HL-60 (cell line): ENCODE measurements around the gene TBC1D9.

ENCODE experiments used
- GABPA ChIP-seq: IDR thresholded peaks from 2 replicates; pipeline ENCODE4 v1.6.1; 2012; ENCODE audit warnings: low read depth
- POLR2AphosphoS5 ChIP-seq: IDR thresholded peaks from 2 replicates; pipeline ENCODE4 v1.6.1; 2012; ENCODE audit warnings: low read depth
- SPI1 ChIP-seq: IDR thresholded peaks from 2 replicates; pipeline ENCODE4 v1.6.1; 2012; ENCODE audit warnings: low read depth, mild to moderate bottlenecking, borderline replicate concordance
- TF ChIP-seq, protein P1 (sequence below): IDR thresholded peaks from one replicate; pipeline ENCODE4 v1.5.1; 2011; ENCODE audit warnings: low read length, control low read depth, inconsistent platforms; ENCODE audit not compliant: insufficient read depth
- TF ChIP-seq, protein P2 (sequence below): IDR thresholded peaks from 2 replicates; pipeline ENCODE4 v1.6.1; 2012; ENCODE audit warnings: low read depth; ENCODE audit not compliant: insufficient replicate concordance

DNA sequence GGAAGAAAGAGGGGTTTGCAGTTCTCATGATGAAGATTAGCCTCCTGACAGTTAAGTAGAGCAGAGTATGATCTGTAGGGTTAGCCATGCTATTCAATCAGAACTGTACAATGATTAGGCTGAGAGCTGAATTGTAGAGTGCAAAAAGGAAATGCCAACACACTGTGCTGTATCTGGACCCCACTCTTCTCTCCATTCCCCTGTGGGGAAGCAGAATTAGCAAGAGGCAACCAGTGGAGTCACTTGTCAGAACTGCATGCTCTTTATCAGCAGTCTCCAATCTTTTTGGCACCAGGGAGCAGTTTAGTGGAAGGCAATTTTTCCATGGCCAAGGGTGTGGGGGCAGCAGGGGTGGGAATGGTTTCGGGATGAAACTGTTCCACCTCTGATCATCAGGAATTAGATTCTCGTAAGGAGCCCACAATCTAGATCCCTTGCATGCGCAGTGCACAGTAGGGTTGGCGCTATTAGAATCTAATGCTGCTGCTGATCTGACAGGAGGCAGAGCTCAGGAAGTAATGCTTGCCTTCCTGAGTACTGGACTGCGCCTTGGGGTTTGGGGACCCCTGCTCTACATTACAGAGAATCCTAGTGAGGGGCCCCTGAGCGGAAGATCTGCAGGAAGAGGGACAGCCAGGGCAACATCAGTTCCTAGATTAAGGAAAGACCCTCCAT lies 19.4 kb downstream of the TBC1D9 start:
- TF ChIP-seq, protein P1, sequence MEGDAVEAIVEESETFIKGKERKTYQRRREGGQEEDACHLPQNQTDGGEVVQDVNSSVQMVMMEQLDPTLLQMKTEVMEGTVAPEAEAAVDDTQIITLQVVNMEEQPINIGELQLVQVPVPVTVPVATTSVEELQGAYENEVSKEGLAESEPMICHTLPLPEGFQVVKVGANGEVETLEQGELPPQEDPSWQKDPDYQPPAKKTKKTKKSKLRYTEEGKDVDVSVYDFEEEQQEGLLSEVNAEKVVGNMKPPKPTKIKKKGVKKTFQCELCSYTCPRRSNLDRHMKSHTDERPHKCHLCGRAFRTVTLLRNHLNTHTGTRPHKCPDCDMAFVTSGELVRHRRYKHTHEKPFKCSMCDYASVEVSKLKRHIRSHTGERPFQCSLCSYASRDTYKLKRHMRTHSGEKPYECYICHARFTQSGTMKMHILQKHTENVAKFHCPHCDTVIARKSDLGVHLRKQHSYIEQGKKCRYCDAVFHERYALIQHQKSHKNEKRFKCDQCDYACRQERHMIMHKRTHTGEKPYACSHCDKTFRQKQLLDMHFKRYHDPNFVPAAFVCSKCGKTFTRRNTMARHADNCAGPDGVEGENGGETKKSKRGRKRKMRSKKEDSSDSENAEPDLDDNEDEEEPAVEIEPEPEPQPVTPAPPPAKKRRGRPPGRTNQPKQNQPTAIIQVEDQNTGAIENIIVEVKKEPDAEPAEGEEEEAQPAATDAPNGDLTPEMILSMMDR = no peak
- TF ChIP-seq GABPA (no peak), POLR2AphosphoS5 (no peak), SPI1 (no peak)
- TF ChIP-seq, protein P2, sequence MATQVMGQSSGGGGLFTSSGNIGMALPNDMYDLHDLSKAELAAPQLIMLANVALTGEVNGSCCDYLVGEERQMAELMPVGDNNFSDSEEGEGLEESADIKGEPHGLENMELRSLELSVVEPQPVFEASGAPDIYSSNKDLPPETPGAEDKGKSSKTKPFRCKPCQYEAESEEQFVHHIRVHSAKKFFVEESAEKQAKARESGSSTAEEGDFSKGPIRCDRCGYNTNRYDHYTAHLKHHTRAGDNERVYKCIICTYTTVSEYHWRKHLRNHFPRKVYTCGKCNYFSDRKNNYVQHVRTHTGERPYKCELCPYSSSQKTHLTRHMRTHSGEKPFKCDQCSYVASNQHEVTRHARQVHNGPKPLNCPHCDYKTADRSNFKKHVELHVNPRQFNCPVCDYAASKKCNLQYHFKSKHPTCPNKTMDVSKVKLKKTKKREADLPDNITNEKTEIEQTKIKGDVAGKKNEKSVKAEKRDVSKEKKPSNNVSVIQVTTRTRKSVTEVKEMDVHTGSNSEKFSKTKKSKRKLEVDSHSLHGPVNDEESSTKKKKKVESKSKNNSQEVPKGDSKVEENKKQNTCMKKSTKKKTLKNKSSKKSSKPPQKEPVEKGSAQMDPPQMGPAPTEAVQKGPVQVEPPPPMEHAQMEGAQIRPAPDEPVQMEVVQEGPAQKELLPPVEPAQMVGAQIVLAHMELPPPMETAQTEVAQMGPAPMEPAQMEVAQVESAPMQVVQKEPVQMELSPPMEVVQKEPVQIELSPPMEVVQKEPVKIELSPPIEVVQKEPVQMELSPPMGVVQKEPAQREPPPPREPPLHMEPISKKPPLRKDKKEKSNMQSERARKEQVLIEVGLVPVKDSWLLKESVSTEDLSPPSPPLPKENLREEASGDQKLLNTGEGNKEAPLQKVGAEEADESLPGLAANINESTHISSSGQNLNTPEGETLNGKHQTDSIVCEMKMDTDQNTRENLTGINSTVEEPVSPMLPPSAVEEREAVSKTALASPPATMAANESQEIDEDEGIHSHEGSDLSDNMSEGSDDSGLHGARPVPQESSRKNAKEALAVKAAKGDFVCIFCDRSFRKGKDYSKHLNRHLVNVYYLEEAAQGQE = no peak
